MM.1S (cell line): ENCODE measurements around the gene RAB21.

Experiments
- EZH2phosphoT487 ChIP-seq: fragments of 300-600 bp; sonication (generic); IDR thresholded peaks from 2 replicates; pipeline ENCODE4 v1.6.1; 2018; ENCODE audit warnings: antibody characterized with exemption, low read length
- TF ChIP-seq, protein P1 (sequence below): fragments of 300-600 bp; sonication (generic); IDR thresholded peaks from 2 replicates; pipeline ENCODE4 v1.5.1; 2016; ENCODE audit warnings: antibody characterized with exemption, low read length, mixed read lengths

DNA sequence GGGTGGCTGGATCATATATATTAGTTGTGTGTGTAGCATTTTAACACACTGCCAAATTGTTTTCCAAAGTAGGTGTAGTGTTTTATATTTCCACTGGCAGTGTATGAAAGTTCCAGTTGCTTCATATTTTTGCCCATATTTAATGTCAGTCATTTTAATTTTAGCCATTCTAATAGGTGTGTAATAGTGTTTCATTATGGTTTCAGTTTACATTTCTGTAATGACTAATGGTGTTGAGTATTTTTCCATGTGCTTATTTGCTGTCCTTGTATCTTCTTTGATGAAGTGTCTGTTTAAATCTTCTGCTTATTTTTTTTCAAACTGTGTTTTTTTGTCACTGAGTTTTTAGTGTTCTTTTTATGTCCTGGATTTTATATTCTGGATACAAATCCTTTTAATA is 93.5 kb downstream of the RAB21 start:
- TF ChIP-seq, protein P1, sequence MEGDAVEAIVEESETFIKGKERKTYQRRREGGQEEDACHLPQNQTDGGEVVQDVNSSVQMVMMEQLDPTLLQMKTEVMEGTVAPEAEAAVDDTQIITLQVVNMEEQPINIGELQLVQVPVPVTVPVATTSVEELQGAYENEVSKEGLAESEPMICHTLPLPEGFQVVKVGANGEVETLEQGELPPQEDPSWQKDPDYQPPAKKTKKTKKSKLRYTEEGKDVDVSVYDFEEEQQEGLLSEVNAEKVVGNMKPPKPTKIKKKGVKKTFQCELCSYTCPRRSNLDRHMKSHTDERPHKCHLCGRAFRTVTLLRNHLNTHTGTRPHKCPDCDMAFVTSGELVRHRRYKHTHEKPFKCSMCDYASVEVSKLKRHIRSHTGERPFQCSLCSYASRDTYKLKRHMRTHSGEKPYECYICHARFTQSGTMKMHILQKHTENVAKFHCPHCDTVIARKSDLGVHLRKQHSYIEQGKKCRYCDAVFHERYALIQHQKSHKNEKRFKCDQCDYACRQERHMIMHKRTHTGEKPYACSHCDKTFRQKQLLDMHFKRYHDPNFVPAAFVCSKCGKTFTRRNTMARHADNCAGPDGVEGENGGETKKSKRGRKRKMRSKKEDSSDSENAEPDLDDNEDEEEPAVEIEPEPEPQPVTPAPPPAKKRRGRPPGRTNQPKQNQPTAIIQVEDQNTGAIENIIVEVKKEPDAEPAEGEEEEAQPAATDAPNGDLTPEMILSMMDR, result no peak
- no peak for TF ChIP-seq EZH2phosphoT487
